ENCODE results near the gene PLEKHO1. TPM values are rescaled to one million over a fixed set of nuclear protein-coding genes. Genes with fewer than 3 reads are reported as not detected.

Gene PLEKHO1
- total and polyA plus RNA-seq, 2 donors = 74.8 to 119 TPM

- peak overlapping the region in 1 of 2 donors; percentile 46 for H3K27ac ChIP-seq (ENCODE audit: low read depth in 1 of 2, low read length in 1 of 2)
- no peak overlapping the region for H3K4me3 ChIP-seq (ENCODE audit: low read length in 2 of 2)
- H3K27me3 ChIP-seq (ENCODE audit: control insufficient read depth in 2 of 2, insufficient read depth in 1 of 2, low read length in 1 of 2) = peaks cover 0 to 14% of the 10 kb centered on the region in 2 donors
- 93% methylated on average over 8 of the region's 8 CpGs for WGBS
- H3K9me3 ChIP-seq (ENCODE audit: control insufficient read depth in 2 of 2, insufficient read depth in 1 of 2, low read length in 1 of 2) = no peaks in the 10 kb centered on the region
- DNase-seq (ENCODE audit: low read depth in 6 of 9, low spot score in 9 of 9) = no peak
- H3K4me1 ChIP-seq (ENCODE audit: control insufficient read depth in 2 of 2, insufficient read depth in 2 of 2, low read length in 2 of 2) = peaks cover 14 to 38% of the 10 kb centered on the region in 2 donors
- H3K36me3 ChIP-seq (ENCODE audit: control insufficient read depth in 2 of 2, insufficient read depth in 2 of 2, low read length in 1 of 2) = peaks cover 37 to 54% of the 10 kb centered on the region in 2 donors
Measured at GRCh38 chr1:150152772-150153456, 3.2 kb downstream of the PLEKHO1 start.

DNA sequence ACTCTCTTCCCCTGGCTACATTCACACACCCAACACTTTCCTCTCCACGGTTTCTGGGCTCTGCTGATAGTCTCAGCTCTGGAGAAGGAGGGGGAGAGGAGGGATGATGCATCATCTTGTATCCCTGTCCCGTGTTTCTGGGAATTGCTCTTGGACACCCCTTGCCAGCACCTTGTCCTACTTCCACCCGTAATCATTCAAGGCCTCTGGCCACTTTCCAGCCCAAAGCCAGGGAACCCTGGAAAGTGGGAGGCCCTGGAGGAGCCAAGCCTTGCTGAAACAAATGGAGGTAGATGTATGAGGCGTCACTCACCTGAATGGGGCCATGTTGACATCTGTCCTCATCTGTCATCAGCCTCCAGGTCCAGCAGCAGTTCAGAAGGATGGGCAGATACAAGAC, 4.4 kb downstream of the PLEKHO1 start:
- H3K4me1 ChIP-seq (ENCODE audit: control insufficient read depth in 2 of 2, insufficient read depth in 2 of 2, low read length in 2 of 2) = peaks cover 14 to 35% of the 10 kb centered on the region in 2 donors

DNA sequence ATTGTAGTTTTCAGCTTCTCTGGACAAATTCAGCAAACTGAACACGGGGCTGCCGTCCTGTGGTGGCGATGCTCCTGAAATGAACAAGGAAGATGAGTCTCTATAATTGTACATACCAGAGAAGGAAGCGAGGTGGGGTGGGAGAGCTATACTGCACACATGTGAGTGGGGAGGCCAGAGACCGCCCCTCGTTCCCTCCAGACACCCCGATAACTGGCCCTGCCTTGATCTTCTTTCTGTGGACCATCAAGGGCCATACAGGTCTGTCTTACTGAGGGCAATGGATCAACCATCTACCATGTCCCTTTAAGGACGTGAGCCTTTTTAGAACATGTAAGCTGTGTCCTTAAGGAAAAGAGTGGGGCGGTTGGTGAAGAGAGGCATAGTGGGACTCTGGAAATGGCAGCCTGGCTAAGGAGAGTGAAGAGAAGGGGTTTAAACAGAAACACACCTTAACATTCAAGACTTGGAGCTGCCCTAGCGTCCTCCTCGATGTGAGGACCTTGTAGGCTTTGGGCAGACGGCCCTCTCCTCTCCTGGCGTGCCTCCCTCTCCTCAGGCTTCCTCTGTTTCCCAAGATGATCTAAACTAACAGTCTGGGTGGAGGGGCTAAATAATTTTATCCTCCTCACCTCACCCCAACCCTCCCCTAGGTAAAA, 5.8 kb downstream of the PLEKHO1 start:
- Histone ChIP-seq H3K36me3 (ENCODE audit: control insufficient read depth in 2 of 2, insufficient read depth in 2 of 2, low read length in 1 of 2) (peaks cover 58 to 74% of the 10 kb centered on the region in 2 donors), H3K27ac (ENCODE audit: low read depth in 1 of 2, low read length in 1 of 2) (no peak overlapping the region), H3K9me3 (ENCODE audit: control insufficient read depth in 2 of 2, insufficient read depth in 1 of 2, low read length in 1 of 2) (no peaks in the 10 kb centered on the region), H3K4me1 (ENCODE audit: control insufficient read depth in 2 of 2, insufficient read depth in 2 of 2, low read length in 2 of 2) (peaks cover 14 to 46% of the 10 kb centered on the region in 2 donors), H3K27me3 (ENCODE audit: control insufficient read depth in 2 of 2, insufficient read depth in 1 of 2, low read length in 1 of 2) (no peaks in the 10 kb centered on the region), H3K4me3 (ENCODE audit: low read length in 2 of 2) (no peak overlapping the region)
- WGBS = 97% methylated on average over 13 of the region's 13 CpGs
- no peak for DNase-seq (ENCODE audit: low read depth in 6 of 9, low spot score in 9 of 9)

More for the DNA sequence above, 4.4 kb downstream of the PLEKHO1 start:
- H3K27ac ChIP-seq (ENCODE audit: low read depth in 1 of 2, low read length in 1 of 2) = no peak overlapping the region
- peaks cover 0 to 3% of the 10 kb centered on the region in 2 donors for H3K27me3 ChIP-seq (ENCODE audit: control insufficient read depth in 2 of 2, insufficient read depth in 1 of 2, low read length in 1 of 2)
- peaks cover 50 to 65% of the 10 kb centered on the region in 2 donors for H3K36me3 ChIP-seq (ENCODE audit: control insufficient read depth in 2 of 2, insufficient read depth in 2 of 2, low read length in 1 of 2)
- no peaks in the 10 kb centered on the region for H3K9me3 ChIP-seq (ENCODE audit: control insufficient read depth in 2 of 2, insufficient read depth in 1 of 2, low read length in 1 of 2)
- no peak for DNase-seq (ENCODE audit: low read depth in 6 of 9, low spot score in 9 of 9)
- no peak overlapping the region for H3K4me3 ChIP-seq (ENCODE audit: low read length in 2 of 2)
- 93% methylated on average over 4 of the region's 4 CpGs for WGBS

- Histone ChIP-seq H3K9me3 (ENCODE audit: control insufficient read depth in 2 of 2, insufficient read depth in 1 of 2, low read length in 1 of 2) (no peaks in the 10 kb centered on the region), H3K36me3 (ENCODE audit: control insufficient read depth in 2 of 2, insufficient read depth in 2 of 2, low read length in 1 of 2) (peaks cover 58 to 74% of the 10 kb centered on the region in 2 donors), H3K4me3 (ENCODE audit: low read length in 2 of 2) (no peak overlapping the region), H3K27me3 (ENCODE audit: control insufficient read depth in 2 of 2, insufficient read depth in 1 of 2, low read length in 1 of 2) (no peaks in the 10 kb centered on the region), H3K4me1 (ENCODE audit: control insufficient read depth in 2 of 2, insufficient read depth in 2 of 2, low read length in 2 of 2) (peaks cover 11 to 49% of the 10 kb centered on the region in 2 donors), H3K27ac (ENCODE audit: low read depth in 1 of 2, low read length in 1 of 2) (no peak overlapping the region)
- 97% methylated on average over 16 of the region's 16 CpGs for WGBS
- no peak for DNase-seq (ENCODE audit: low read depth in 6 of 9, low spot score in 9 of 9)
Measured at GRCh38 chr1:150156868-150157603, 7.3 kb downstream of the PLEKHO1 start.

GRCh38 chr1:150159550-150159949, 9.8 kb downstream of the PLEKHO1 start:
- H3K36me3 ChIP-seq (ENCODE audit: control insufficient read depth in 2 of 2, insufficient read depth in 2 of 2, low read length in 1 of 2) = peaks cover 49 to 53% of the 10 kb centered on the region in 2 donors
- WGBS = 62% methylated on average over 8 of the region's 8 CpGs

GRCh38 chr1:150160964-150161621, 11.4 kb downstream of the PLEKHO1 start:
- H3K4me3 ChIP-seq (ENCODE audit: low read length in 2 of 2) = no peak overlapping the region
- no peaks in the 10 kb centered on the region for H3K27me3 ChIP-seq (ENCODE audit: control insufficient read depth in 2 of 2, insufficient read depth in 1 of 2, low read length in 1 of 2)
- DNase-seq (ENCODE audit: low read depth in 6 of 9, low spot score in 9 of 9) = no peak
- H3K27ac ChIP-seq (ENCODE audit: low read depth in 1 of 2, low read length in 1 of 2) = peak overlapping the region in 1 of 2 donors; percentile 89
- 33% methylated on average over 7 of the region's 7 CpGs for WGBS
- H3K9me3 ChIP-seq (ENCODE audit: control insufficient read depth in 2 of 2, insufficient read depth in 1 of 2, low read length in 1 of 2) = no peaks in the 10 kb centered on the region
- H3K36me3 ChIP-seq (ENCODE audit: control insufficient read depth in 2 of 2, insufficient read depth in 2 of 2, low read length in 1 of 2) = peaks cover 35 to 38% of the 10 kb centered on the region in 2 donors
- peaks cover 13 to 65% of the 10 kb centered on the region in 2 donors for H3K4me1 ChIP-seq (ENCODE audit: control insufficient read depth in 2 of 2, insufficient read depth in 2 of 2, low read length in 2 of 2)

More at GRCh38 chr1:150159550-150159949, 9.8 kb downstream of the PLEKHO1 start:
- Histone ChIP-seq H3K4me1 (ENCODE audit: control insufficient read depth in 2 of 2, insufficient read depth in 2 of 2, low read length in 2 of 2) (peaks cover 13 to 59% of the 10 kb centered on the region in 2 donors), H3K9me3 (ENCODE audit: control insufficient read depth in 2 of 2, insufficient read depth in 1 of 2, low read length in 1 of 2) (no peaks in the 10 kb centered on the region), H3K4me3 (ENCODE audit: low read length in 2 of 2) (no peak overlapping the region), H3K27ac (ENCODE audit: low read depth in 1 of 2, low read length in 1 of 2) (peak overlapping the region in 1 of 2 donors; percentile 50), H3K27me3 (ENCODE audit: control insufficient read depth in 2 of 2, insufficient read depth in 1 of 2, low read length in 1 of 2) (no peaks in the 10 kb centered on the region)
- DNase-seq (ENCODE audit: low read depth in 6 of 9, low spot score in 9 of 9) = no peak

DNA sequence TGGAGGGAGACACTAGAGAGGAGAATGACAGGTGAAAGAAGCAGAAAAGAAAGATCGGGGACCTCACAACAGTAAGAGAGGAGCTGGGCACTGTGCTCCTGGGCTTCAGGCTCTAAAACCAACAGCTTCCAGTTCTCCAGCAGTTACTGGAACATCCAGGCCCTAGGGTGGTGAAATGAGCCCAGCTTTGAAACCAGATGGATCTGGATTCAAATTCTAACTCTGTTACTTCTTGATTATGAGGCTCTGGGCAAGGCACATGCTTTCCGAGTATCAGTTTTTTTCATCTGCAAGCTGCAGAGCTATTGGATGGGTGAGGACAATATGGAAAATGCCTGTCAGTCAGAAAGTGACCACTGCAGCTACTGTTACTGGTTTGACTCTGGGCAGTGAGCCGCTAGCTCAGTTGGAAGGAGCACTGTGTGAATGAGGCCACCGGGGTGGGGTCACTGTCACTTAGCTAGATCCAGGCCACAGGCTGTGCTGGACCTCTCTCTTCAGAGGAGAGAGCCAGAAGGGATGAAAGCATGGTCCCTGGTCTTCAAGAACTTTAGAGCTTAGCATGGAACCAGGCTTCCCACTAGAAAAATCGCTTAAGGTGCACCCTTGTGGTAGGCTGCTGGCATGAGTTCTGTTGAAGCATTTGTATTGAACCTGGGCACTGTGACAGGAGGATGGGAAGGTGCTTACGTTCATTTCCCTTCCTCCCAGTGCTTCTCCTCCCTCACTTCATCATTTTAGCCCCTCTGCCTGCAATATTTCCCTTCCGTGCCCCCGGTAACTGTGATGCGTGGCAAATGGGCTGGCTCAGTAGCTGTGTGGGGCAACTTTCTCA, 12.2 kb downstream of the PLEKHO1 start:
- Histone ChIP-seq H3K36me3 (ENCODE audit: control insufficient read depth in 2 of 2, insufficient read depth in 2 of 2, low read length in 1 of 2) (peaks cover 29 to 30% of the 10 kb centered on the region in 2 donors), H3K9me3 (ENCODE audit: control insufficient read depth in 2 of 2, insufficient read depth in 1 of 2, low read length in 1 of 2) (no peaks in the 10 kb centered on the region), H3K4me3 (ENCODE audit: low read length in 2 of 2) (no peak overlapping the region), H3K27ac (ENCODE audit: low read depth in 1 of 2, low read length in 1 of 2) (peak overlapping the region; percentile 50 to 89), H3K27me3 (ENCODE audit: control insufficient read depth in 2 of 2, insufficient read depth in 1 of 2, low read length in 1 of 2) (no peaks in the 10 kb centered on the region), H3K4me1 (ENCODE audit: control insufficient read depth in 2 of 2, insufficient read depth in 2 of 2, low read length in 2 of 2) (peaks cover 13 to 64% of the 10 kb centered on the region in 2 donors)
- WGBS = 67% methylated on average over 9 of the region's 9 CpGs
- peak in 1 of 9 donors; percentile 59 for DNase-seq (ENCODE audit: low read depth in 6 of 9, low spot score in 9 of 9)

DNA sequence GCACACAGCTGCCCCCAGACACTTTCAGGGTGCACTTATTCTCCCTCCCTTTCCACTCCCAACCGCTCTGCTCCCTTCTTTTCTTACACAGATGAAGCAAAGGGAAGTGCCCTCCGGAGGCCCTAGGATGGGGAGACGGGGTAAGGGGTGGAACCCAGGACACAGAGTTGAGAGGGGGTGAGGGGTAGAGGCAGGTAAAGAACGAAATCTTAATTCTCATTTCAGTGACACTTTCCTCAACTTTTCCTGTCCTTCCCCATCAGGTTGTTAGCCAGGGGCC, 12.8 kb downstream of the PLEKHO1 start:
- no peak for DNase-seq (ENCODE audit: low read depth in 6 of 9, low spot score in 9 of 9)
- H3K27ac ChIP-seq (ENCODE audit: low read depth in 1 of 2, low read length in 1 of 2) = peak overlapping the region; percentile 50 to 89
- peaks cover 24 to 25% of the 10 kb centered on the region in 2 donors for H3K36me3 ChIP-seq (ENCODE audit: control insufficient read depth in 2 of 2, insufficient read depth in 2 of 2, low read length in 1 of 2)
- peaks cover 13 to 64% of the 10 kb centered on the region in 2 donors for H3K4me1 ChIP-seq (ENCODE audit: control insufficient read depth in 2 of 2, insufficient read depth in 2 of 2, low read length in 2 of 2)
- H3K27me3 ChIP-seq (ENCODE audit: control insufficient read depth in 2 of 2, insufficient read depth in 1 of 2, low read length in 1 of 2) = no peaks in the 10 kb centered on the region
- no peaks in the 10 kb centered on the region for H3K9me3 ChIP-seq (ENCODE audit: control insufficient read depth in 2 of 2, insufficient read depth in 1 of 2, low read length in 1 of 2)
- 34% methylated on average over 4 of the region's 4 CpGs for WGBS
- no peak overlapping the region for H3K4me3 ChIP-seq (ENCODE audit: low read length in 2 of 2)

Measured in thymus (tissue), 11 donors.